GM12878 (cell line): ENCODE results near the gene RIMS3.

Experiments
- BRCA1 ChIP-seq: IDR thresholded peaks from 2 replicates; pipeline ENCODE4 v1.6.1; 2011; ENCODE audit warnings: low read depth, low read length, improper control_type of control experiment
- NFIC ChIP-seq: IDR thresholded peaks from 2 replicates; pipeline ENCODE4 v1.6.1; 2012; ENCODE audit warnings: low read depth, mild to moderate bottlenecking, inconsistent platforms, low read length, moderate library complexity
- PBX3 ChIP-seq: IDR thresholded peaks from 2 replicates; pipeline ENCODE4 v1.6.1; 2011; ENCODE audit warnings: mild to moderate bottlenecking, low read depth, low read length, moderate library complexity; ENCODE audit not compliant: insufficient replicate concordance
- SPI1 ChIP-seq: IDR thresholded peaks from 2 replicates; pipeline ENCODE4 v1.6.1; 2011; ENCODE audit warnings: low read depth, mild to moderate bottlenecking, low read length, moderate library complexity, borderline replicate concordance; ENCODE audit not compliant: insufficient read depth

DNA sequence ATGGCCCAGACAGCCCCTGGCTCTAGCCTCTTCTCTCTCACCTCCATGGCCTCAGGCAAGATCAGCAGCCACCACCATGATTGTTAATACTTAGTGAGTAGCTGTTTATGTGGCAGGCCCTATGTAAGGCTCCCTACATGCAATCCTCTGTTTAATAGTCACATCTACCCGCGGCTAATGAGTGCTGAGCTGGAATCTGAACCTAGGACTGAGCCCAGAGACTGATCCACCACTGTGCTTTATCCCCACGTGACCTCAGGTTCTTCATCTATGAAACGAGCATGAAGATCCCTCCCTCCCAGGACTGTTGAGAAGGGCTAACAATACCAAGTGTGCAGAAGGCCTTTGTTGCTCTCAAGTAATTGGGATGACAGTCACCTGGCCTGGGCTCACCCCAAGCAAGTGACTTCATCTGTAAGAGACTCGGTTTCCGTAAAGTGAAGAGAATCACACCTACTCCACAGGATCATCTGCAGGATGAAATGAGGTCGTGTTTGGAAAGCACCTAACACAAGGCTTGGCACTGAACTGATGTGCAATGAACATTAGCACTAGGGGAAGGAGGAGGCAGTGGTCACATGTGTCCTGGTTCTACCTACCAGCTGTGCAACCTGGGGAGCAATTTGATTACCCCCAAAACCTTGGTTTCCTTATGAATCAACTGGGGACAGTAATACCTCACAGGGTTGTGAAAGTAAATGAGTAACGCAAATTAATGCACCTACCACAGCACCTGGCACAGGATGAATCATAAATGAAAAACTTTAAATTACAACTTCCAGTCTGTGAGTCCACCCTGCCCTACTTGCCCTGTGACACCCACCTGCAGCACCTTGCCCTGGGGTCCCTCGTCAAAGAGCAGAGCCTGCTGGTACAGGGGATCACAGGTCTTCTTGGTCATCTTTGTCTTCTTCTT is 37.2 kb downstream of the RIMS3 start:
- TF ChIP-seq PBX3 (no peak), SPI1 (no peak), BRCA1 (no peak), NFIC (peak; percentile 39; the same call in 1 of the 2 replicates)
